Type B pancreatic cell (in vitro differentiated cells): ENCODE data around the gene AAMDC. TPM values are rescaled to one million over a fixed set of nuclear protein-coding genes. Genes with fewer than 3 reads are reported as not detected.

Source experiments
- DNase-seq: peaks from one replicate; pipeline ENCODE4 v3.0.0; 2021; ENCODE audit warnings: mixed read lengths; ENCODE audit not compliant: unreplicated experiment; ENCODE audit errors: extremely low spot score
- H3K27ac Mint-ChIP-seq: 2 replicates; pipeline ENCODE4 v1.8.0; 2021; ENCODE audit warnings: mild to moderate bottlenecking, mixed read lengths
- H3K27me3 Mint-ChIP-seq: 2 replicates; pipeline ENCODE4 v1.8.0; 2021; ENCODE audit warnings: mixed read lengths
- H3K36me3 Mint-ChIP-seq: 2 replicates; pipeline ENCODE4 v1.8.0; 2021; ENCODE audit warnings: mixed read lengths
- H3K4me1 Mint-ChIP-seq: one replicate; pipeline ENCODE4 v1.8.0; 2021; ENCODE audit warnings: mixed read lengths; ENCODE audit not compliant: unreplicated experiment
- H3K4me3 Mint-ChIP-seq: 2 replicates; pipeline ENCODE4 v1.8.0; 2021; ENCODE audit warnings: mild to moderate bottlenecking, mixed read lengths
- H3K9me3 Mint-ChIP-seq: 2 replicates; pipeline ENCODE4 v1.8.0; 2021; ENCODE audit warnings: mixed read lengths
- long read RNA-seq: library from polyadenylated mRNA; unstranded; transcript quantifications from one replicate; pipeline ENCODE4 v2.0.0, GENCODE V29; 2020
- total RNA-seq: library from RNA; stranded (reverse); gene quantifications from 2 replicates; pipeline ENCODE4 v1.2.1, GENCODE V29; 2021; ENCODE audit warnings: low replicate concordance
- TF ChIP-seq, protein P1 (sequence below): fragments of 200-600 bp; sonication (generic); conservative IDR thresholded peaks from 2 replicates; pipeline ENCODE4 v1.5.0; 2021; ENCODE audit warnings: antibody characterized with exemption, mild to moderate bottlenecking

Gene AAMDC
- 16.9 and 33.6 TPM in 2 replicates for total RNA-seq
- long read RNA-seq, partial matches to known transcripts, result 0 of 9 reads
- long read RNA-seq, other reads (novel, unspliced or antisense), result 4 of 9 reads

DNA sequence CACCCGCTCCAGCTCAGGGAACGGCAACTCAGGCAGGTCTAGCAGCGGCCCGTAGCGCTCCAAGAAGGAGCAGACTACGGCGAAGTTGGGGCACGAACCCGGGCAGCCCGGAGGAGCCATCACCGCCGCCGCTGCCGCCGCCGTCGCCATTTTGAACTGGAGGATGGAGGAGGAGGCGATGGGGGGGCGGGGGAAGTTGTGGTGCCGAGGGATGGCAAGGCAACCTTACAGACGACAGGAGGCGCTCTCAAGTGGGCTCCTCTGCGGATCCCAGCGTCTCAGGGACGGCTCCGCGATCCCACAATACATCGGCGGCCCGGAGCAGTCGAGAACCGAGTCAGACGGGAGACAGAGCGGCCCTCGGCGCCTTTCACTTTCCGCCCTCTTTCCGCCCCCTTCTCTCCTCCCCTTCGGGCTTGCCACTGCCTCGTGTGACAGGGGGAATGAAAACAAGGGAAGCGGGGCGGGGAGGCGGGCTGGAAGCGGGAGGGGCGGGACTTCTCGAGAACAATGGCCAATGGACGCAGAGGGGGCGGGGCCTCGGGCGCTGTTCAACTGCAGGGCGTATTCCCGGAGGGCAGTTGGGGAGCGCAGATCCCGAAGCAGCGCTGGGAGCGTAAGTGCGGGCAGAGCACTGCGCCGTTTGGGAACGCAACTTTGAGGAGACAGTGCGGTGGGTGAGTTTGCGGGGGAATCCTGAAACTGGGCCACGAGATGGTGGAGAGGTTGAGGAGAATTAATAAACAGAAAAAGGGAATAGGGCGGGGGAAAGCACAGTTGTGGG lies at the start of gene AAMDC, which contains the start of gene RSF1:
AAMDC (plus strand) TSS at position 580 of the 784 bp plus-strand sequence. CDS start 21,353 bp downstream, outside the sequence.
RSF1 (minus strand) TSS at position 158 of the 784 bp plus-strand sequence; CDS start at position 150, 8 bp downstream.
- Mint-ChIP-seq H3K9me3 (no peaks in the 10 kb centered on the region), H3K36me3 (peaks cover 4% of the 10 kb centered on the region), H3K27me3 (no peaks in the 10 kb centered on the region), H3K4me3 (peak within 1 kb of the TSS; percentile 100), H3K4me1 (peaks cover 24% of the 10 kb centered on the region), H3K27ac (peak within 1 kb of the TSS; percentile 96)
- DNase-seq, result peak; percentile 97
- TF ChIP-seq, protein P1, sequence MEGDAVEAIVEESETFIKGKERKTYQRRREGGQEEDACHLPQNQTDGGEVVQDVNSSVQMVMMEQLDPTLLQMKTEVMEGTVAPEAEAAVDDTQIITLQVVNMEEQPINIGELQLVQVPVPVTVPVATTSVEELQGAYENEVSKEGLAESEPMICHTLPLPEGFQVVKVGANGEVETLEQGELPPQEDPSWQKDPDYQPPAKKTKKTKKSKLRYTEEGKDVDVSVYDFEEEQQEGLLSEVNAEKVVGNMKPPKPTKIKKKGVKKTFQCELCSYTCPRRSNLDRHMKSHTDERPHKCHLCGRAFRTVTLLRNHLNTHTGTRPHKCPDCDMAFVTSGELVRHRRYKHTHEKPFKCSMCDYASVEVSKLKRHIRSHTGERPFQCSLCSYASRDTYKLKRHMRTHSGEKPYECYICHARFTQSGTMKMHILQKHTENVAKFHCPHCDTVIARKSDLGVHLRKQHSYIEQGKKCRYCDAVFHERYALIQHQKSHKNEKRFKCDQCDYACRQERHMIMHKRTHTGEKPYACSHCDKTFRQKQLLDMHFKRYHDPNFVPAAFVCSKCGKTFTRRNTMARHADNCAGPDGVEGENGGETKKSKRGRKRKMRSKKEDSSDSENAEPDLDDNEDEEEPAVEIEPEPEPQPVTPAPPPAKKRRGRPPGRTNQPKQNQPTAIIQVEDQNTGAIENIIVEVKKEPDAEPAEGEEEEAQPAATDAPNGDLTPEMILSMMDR, result peak; percentile 77

DNA sequence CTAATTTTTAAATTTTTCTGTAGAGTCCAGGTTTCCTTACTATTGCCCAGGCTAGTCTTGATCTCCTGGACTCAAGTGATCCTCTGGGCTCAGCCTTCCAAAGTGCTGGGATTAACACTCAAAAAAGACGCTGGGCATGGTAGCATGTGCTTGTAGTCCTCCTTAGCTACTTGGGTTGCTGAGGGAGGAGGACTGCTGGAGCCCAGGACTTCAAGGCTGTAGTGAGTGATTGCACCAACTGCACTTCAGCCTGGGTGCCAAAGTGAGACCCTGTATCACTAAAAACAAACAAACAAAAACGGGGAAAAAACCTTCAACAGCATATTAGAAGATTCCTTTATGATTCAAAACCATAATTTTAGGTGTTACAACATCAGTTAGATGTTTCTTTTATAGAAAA lies 45.0 kb upstream of the AAMDC start:
- Mint-ChIP-seq H3K27me3 (no peaks in the 10 kb centered on the region), H3K9me3 (peaks cover 5% of the 10 kb centered on the region), H3K4me3 (no peak overlapping the region), H3K36me3 (peaks cover 7% of the 10 kb centered on the region), H3K4me1 (peaks cover 26% of the 10 kb centered on the region), H3K27ac (no peak overlapping the region)
- TF ChIP-seq, protein P1, result no peak
- DNase-seq, result no peak

DNA sequence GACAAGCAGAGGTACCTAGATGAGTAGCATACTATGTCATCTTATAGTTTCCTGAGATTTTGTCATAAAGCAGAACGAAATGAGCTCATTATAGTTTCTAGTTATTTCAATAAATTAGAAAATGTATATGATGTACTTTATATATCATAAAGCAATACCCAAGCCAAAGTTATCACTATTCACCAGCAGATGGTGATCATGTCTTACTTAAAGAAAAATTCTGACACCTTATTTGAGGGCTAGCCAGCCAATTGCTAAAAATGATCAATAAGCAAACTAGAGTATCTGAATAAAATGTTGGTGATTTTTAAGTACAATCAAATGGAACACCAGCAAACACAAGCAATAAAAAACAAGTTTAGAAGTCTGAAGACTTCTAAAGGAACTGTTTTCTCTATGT lies 44.5 kb upstream of the AAMDC start:
- no peaks in the 10 kb centered on the region for H3K27me3 Mint-ChIP-seq
- H3K27ac Mint-ChIP-seq, result no peak overlapping the region
- H3K4me3 Mint-ChIP-seq, result no peak overlapping the region
- TF ChIP-seq, protein P1, result peak; percentile 63
- no peak for DNase-seq
- peaks cover 3% of the 10 kb centered on the region for H3K36me3 Mint-ChIP-seq
- peaks cover 21% of the 10 kb centered on the region for H3K4me1 Mint-ChIP-seq
- H3K9me3 Mint-ChIP-seq, result peaks cover 5% of the 10 kb centered on the region

DNA sequence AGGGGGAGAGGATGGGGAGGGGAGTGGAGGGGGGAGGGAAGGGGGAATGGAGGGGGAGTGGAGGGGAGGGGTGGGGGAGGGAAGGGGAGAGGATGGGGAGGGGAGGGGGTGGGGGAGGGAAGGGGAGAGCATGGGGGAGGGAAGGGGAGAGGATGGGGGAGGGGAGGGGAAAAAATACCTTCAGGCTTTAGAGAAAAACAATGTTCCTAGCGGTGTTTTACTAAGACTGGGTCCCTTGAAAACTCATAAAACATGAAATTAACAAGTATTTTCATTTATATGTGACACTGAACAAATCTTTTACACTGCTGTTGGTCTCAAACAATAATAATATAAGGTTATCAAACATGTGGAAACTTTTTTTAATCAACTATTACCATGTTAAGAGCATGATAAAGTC lies 42.8 kb upstream of the AAMDC start:
- Mint-ChIP-seq H3K36me3 (peaks cover under 1% of the 10 kb centered on the region), H3K27ac (no peak overlapping the region), H3K9me3 (peaks cover 5% of the 10 kb centered on the region), H3K27me3 (no peaks in the 10 kb centered on the region), H3K4me3 (no peak overlapping the region), H3K4me1 (peaks cover 20% of the 10 kb centered on the region)
- TF ChIP-seq, protein P1, result no peak
- no peak for DNase-seq

DNA sequence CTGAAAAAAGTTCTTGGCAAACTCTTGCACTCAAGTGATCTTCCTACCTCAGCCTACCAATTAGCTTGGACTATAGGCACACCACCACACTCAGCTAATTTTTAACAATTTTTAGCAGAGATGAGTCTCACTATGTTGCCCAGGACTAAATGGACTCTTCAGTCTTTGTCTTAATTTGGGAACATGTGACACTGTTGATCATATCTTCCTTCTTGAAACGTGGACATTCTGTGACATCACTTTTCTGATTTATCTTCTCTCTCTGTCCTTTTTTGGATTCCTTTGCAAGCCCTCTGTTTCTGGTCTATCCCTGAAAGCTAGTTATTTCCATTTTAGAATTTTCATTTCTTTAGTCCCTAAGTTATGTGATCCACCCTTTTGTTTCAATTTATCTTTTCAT lies 42.4 kb upstream of the AAMDC start:
- peaks cover 5% of the 10 kb centered on the region for H3K9me3 Mint-ChIP-seq
- H3K27me3 Mint-ChIP-seq, result no peaks in the 10 kb centered on the region
- peaks cover 20% of the 10 kb centered on the region for H3K4me1 Mint-ChIP-seq
- no peak for DNase-seq
- H3K27ac Mint-ChIP-seq, result no peak overlapping the region
- TF ChIP-seq, protein P1, result no peak
- no peak overlapping the region for H3K4me3 Mint-ChIP-seq
- no peaks in the 10 kb centered on the region for H3K36me3 Mint-ChIP-seq
